Stromal cell of bone marrow (primary cell): ENCODE data around the gene CWC27.

Source experiments
- DNase-seq: peaks from one replicate; pipeline ENCODE4 v3.0.0-alpha.2; 2012; ENCODE audit warnings: low read depth

The CWC27 gene

DNA sequence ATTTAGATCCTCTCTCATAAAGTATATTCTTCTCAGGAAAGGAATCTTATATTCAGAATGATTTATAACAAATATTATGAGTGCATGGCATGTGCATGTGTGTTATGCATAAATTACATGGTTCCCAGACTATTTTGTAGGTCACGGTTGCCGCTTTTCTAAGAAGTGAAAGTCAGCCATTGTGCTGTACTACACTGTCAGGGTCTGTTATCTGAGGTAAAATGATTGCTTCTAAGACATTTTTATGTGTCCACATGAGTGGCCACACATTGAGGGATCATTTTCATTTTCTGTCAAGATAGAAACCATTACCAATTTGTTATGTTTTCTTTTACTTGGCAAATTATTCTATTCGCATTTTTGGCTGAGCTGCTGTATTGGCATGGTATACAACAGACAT lies 210.8 kb downstream of the CWC27 start:
- DNase-seq = no peak

DNA sequence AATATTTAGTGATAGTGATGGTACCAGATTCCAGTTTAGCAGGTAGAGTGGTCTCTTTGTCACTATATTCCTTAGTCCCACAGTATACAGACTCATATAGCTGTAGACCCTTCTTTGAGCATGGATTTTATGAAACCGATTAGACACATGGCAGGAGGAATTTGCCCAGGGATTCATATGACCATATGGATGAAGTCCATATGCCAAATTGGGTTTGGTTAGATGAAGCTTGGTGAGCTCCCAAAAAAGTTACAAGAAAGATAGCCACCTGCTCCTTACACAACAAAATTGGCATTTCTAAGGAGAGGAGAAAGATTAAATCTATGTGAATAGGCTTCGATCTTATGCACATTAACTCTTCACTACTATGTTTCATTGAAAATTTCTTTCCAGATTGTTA lies 211.4 kb downstream of the CWC27 start:
- DNase-seq = no peak

DNA sequence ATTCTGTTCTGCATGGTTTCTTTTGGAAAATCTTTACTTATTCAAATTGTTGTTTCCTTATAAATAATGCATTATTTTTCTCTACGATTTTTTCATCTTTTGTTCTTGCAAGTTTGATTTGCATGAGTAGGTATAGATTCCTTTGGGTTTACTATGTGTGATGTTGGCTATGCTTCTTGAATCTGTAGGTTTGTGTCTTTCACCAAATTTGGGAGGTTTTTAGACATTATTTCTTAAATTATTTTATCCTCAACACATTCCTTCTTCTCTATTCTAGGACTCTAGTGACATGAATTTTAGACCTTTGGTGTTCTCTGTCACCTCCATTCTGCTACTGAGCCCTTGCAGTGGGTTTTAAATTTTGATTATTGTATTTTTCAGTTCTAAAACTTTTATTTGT lies 219.0 kb downstream of the CWC27 start:
- DNase-seq = no peak

DNA sequence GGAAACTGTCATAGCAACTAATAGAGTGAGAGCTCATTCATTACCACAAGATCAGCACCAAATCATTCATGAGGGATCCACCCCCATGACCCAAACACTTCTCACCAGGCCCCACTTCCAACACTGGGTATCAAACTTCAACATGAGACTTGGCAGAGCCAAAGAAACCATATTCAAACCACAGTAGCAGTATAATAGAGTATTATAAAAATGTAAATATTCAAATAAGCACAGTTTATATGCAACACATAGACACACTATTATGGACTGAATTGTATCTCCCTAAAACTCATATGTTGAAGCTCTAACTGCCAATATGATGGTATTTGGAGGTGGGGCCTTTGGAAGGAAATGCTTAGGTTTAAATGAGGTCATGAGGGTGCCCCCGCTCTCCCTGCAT lies 240.5 kb downstream of the CWC27 start:
- no peak for DNase-seq

DNA sequence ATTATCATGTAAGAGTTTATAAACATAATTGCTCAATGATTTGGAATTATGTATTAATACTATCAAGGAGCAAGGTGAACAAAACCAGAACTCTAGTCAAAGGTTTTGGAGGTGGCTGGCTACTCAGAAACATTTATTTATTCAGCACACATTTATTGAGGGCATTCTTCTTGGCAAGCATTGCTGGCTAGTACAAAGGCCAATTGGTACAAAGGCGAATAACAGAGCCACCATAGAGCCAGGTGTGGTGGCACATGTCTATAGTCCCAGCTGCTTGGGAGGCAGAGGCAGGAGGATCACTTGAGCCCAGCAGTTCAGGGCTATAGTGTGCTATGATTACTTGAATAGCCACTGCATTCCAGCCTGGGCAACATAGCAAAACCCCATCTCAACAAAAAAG lies 242.1 kb downstream of the CWC27 start:
- no peak for DNase-seq

DNA sequence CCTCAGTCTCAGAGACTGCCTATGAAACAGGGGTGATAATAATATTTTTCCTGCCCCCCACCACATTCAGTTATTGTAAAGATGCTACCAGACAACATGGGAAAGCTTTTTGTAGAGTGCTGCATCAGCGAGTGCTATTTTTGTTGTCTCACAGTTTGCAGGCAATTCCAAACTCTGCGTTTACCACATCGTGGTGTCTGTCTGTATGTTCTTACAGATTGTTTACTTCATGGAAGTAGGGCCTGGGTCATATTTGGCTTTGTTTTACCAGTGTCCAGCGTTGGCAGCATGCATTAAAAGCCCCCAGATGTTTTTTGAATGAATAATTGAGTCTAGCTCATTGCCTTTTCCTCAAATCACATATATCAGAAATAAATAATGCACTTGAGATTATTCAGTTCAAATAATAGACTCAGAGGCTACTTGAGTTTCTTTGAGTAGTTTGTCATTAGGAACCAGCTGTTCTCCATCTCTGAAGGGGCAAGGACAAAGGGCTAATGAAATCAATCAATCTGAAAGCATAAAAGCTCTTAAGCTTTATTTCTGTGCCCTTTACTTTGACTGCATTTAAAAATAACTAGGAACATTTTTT lies 243.7 kb downstream of the CWC27 start:
- DNase-seq = no peak

DNA sequence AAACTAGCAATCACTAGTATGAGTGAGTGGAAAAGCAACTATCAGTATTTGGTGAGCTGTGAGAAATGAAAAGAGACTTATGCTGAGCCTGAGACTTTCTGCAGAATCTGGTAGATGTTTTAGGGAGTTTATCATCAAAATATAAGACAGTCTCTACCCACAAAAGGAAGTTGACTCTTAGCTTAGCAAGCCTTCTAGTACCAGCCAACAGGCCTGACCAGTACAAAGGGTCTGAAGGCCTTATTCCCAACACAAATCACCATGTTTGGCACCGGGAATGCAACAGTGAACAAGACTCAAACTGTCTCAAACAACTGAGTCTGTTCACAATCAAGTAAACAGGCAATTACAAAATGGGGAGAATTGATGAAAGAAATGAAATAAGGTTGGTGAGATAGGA lies 244.4 kb downstream of the CWC27 start:
- peak; percentile 36 for DNase-seq

DNA sequence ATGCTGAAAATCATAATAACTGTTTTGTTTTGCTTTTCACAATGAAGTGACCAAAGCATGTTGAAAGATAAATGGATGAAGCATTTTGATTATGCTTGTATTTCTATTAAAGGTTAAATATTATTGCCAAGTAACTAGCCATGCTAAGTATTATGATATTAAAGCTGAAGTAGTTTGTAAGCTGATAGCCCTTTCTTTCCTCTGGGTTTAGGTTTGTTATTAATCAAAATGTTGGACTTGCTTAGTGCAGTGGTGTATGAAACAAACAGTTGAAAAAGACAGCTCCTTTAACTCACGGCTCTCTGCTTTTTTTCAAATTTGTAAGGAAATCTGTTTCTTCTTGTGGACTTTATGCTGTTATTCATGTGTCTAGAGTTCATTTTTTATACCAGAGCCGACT lies 246.0 kb downstream of the CWC27 start:
- no peak for DNase-seq

DNA sequence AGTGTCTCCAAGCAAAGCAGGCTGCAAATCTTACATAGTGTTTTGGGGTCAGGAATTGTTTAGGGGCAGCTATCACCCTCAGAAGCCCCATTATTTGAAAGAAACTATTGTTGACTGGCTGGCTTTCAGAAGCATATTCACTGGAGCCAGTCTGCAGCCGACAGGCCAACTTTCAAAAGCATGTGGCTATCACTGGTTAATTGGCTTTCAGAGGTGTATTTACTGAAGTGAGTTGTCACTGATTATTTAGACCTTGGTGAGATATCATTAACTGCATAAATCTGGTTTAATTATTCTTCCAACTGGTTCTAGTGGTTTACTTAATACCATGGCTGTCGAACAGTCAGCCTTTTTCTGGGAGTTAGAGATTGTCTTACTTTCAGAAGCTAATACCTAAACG lies 247.0 kb downstream of the CWC27 start:
- no peak for DNase-seq

DNA sequence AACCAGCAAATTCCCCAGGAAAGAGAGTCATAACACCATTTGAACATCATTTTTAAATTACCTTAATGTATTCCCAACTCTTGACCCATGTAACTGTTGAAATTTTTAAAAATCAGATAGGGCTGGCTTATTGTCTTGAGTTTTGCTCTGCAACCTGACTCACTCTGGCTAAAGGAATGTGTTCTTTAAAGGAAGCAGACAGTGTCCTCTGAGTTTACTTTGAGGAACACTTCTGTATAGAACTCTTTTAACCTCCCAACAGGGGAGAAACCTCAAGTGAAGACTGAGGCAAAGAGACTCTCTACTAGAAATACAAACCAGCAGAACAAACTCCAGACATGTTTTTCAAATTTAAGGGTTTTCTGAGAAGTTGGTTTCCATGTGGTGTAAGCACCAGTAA lies 248.9 kb downstream of the CWC27 start:
- no peak for DNase-seq

DNA sequence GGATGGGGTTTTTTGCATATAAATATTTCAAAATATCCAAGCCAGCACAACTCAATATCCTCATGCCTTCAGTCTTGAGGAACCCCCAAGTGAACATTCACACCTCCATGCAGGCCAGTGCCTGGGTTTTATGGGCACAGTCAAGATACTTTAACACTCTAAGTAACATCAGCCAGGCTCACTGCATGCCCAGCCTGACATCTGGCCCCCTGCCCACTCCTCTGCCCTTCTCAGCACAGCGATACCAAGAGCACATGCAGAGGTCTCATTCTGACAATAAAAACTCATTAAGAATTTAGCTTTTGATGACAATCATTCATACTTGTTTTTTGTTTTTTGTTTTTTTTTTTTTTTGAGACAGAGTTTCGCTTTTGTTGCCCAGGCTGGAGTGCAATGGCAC lies 250.0 kb downstream of the CWC27 start:
- DNase-seq = no peak

DNA sequence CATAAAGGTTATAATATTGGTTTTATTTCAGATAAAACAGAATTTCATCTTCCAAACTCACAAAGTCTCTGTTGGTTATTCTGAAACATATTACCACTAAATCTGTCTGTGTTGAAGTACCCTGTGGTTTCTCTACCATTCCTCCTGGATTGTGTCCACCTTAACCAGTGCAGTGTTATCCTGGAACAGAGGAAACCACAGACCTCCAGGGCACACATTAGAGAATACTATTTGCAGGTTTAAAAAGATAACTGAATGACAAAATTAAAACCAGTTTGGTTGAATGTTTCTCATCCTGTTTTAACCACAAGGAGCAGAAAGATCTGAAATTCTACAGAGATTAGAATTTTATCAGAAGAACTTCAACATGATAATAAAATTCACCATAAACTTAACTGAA lies 251.8 kb downstream of the CWC27 start:
- no peak for DNase-seq

DNA sequence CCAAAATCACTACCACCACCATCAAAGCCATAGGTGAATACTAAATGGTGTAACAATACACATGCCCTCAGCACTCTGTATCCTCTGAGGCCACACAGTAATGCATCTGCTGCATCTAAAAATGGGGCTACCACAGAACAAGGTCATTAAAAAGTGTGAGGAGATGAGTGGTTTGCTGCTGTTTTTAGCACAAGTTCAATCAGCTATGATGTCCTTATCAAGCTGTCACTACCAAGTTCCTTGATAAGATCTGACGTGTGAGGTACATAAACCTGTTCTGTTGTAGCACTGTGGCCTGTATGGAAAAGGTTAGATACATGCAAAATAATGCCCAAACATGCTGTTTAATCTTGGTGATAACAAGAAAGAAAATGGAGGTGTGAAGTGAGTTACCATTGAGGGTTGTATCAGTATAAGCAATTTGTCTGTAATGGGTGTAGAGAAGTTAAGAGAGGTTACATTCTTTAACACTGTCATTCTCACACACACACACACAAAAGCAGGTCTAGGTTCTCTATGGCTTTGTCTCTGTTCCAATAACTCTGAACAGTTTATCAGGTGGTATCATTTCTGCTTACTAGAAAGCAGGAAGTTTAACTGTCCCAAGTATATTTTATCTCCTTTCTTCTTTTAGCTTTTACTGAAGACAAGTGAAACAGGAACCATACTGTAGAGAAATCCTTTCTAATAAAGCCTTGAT lies 252.9 kb downstream of the CWC27 start:
- no peak for DNase-seq

DNA sequence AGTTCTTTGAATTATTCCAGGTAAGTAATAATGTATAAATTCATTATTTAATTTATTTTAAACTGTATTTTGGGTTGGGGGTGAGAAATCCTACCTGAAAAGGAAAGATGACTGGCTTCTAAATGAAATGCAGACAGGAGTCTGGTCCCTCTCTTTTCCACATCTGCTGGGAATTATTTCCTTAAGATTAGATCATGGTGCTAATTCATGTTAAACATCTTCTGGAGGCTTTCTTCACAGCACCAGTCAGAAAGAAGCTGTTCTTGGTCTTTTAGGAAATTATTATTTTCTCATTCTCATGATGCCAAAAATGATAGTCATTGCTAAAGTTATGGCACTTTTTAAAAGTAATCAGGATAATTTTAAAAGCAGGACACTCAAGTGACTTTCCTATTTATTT lies 254.2 kb downstream of the CWC27 start:
- no peak for DNase-seq

DNA sequence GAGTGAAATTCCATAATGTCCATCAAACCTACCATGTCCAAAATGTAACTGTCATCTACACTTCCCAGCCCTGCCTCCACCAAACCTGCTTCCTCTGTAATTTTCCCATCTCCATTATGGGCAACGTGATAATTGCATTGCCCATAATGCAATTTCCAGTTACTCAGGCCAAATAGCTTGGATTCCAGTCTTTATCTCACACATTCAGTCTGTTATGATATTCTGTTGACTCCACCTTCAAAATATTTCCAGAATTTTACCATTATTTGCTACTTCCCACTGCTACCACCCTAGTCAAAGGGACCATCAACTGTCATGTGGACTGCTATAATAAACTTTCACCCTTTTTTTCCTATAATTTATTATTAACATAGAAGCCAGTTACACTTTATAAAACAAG lies 256.0 kb downstream of the CWC27 start:
- DNase-seq = no peak

DNA sequence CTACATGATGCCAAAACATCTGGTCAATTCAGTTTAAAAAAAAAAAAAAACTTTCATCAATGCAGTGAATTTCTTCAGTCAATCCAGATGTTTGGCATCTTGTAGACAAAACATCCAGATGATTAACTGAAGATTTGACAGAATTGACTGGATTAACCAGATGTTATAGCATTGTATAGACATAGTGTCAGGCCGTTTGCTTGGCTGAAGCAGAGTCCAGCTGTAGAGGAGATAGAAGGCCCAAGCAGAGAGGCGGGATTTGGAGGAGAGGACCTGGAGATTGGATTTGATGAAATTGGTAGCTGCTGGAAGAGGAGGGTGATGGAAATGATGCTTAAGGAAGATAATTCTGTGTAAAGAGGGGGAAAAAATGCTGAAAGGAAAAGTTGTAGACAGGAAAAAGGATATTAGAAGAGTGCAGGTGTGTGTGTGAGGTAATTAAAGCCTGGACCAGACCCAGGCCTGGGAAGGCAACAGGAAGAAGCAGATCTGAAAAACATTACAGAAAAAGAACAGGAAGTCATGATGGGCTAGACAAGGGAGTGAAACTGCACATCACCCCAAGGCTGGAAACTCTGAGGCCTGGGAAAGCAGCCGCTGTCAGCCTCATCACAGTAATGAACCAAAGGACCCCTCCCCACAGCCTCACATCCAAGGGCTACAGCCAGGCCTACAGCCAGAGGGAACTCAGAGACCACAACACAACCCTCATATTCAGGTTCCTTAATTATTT lies 258.3 kb downstream of the CWC27 start:
- DNase-seq = no peak

DNA sequence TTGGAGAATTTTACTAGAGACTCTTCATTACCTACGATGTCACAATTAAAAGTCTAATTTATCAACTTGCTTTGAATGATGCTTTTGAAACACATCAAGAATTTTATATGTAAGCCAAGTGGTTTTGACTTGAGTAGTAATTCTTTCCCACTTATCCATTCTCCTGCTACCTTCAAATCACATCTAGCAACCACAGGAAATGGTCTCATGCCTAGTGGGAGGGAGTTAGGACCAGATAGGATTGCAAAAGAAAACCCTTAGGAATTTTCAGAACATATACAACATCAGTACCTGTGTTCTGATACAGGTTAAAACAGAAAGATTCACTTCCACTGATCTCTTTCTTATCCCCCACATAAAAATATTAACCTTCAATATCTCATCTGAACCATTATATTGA lies 260.4 kb downstream of the CWC27 start:
- DNase-seq = no peak

DNA sequence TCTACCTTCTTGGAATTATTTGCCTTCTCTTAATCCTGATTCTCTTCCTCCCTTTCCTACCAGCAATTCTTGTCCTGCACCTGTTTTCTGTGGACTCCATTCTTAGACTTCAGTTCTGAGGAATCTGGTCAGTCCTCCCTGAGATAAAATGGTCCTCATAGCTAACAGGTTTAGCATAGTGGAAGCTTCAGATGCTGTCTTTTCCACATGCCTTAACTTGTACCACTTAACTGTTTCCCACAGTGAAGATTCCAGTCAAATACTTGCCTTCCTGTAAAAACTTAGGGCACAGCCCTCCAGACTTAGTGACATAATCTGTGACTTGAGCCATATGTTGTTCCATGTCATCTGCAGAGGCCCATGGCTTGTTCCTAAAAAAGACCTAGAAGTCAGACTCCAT lies 261.3 kb downstream of the CWC27 start:
- DNase-seq = no peak

DNA sequence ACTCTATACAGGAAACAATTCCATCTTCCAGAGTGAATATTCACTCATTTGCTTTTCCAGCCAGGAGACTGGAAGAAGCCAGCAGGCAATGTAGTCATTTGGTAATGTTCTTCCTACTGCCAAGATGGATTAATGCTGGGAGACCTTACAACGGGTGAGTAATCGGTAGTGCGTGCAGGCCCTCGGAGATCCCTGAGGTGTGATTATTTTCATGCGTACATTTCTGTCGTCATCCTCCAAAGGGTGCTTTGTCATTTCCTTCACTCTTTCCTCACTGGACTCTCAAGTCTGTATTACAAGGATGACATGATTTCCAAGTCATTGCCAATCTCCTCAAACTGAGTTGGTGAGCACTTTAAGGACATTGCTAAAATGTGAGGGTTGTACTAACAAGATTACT lies 263.5 kb downstream of the CWC27 start:
- peak; percentile 97 for DNase-seq

DNA sequence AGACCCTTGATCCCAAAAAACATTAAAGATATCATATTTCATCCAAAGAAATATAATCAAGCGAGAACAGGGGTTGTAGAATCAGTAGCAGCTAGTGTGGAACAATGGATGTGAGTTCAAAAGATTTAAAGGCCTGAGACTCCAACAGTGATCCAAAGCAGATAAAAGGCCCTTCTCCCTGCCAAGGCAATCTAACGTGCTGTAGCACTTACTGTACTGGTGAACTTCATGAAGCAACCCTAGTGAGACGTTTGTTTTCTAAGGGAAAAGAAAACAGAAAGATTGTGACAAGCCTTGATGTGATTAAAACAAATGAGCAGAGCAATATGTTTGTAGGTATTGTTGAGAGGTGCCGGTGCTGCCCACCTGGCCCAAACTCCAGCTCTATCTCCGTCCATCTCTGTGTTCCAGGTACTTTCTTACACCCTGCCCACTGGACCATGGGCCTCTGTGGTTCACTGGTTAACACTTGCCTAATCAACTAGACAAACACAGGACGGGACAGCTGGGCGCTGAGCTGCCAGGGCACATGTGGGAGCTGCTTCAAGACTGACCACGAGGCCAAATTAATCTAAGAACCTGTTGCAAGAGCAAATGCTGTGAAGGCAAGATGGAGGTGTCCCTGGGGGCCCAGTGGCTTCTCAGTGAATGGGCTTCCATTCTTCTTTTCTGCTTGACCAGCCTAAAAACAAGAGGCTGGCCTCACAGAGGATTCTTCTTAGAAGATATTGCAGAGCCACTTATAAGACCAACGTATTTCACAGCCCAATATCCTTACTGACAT lies 265.5 kb downstream of the CWC27 start:
- DNase-seq = no peak

DNA sequence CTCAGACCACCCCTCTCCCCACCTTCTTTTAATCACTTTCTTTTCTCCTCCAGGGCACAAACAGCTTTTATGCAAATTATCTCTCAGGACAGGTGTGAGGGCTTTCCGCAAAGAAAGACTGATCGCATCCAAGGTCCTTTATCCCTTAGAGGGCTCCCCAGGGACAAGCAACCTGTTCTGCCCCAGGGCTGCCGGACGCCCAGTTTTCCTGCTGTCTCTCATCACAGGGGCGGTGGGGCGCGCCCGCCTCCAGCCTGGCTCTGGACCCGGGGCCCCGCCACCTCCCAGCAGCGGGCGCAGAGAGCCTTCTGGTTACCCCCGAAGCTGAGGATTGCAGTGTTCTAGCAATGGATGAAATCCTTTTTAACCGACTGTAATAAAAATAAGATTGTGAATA lies 266.1 kb downstream of the CWC27 start:
- no peak for DNase-seq

DNA sequence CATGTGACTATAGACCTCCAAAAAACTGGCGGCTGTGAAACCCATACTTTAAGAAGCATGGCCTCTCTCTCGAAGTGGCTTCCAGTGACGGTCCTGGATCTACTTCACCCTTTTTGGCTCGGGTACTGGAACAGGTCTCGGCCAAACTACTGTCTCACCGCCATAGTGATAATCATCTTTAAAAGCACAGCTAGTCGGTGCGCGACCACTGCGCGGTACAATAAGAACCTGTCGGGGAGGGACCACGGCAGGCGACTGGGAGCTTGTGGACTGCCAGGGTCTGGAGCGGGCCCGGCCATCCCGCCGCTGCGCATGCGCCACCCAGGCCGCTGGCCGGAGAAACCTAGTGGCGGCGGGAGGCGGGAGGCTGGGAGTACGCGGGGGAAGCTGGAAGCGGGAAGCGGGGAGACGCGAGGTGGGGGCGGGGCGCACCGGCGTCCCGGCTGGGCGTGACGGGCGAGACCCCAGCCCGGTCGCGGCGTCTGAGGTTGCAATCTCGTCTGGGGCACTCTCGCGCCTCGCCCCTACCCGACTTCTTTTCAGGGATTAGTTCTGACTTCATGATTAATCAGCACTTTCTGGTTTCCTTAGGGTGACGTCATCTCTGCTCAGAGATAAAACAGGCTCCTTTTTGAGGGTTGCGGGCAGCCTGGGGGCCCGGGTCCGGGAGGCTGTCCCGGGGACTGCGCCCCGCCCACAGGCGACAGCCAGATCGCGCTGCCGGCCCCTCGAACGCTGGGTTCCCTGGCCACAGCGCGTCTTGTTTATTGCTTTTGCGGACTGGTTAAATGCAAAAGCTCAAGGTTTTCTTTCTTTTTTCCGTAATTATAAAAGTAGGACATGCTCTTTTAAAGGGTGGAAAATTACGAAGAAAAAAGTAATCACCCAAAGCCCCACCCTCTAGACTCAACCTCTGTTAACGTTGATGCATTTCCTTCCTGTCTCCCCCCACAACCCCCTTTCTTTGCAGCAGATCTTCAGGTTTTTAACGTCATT lies 266.8 kb downstream of the CWC27 start:
- peak; percentile 88 for DNase-seq
